Memory B cell (primary cell): ENCODE measurements around the gene MAST4.

Experiments used
- ATAC-seq: fragments of 150-1000 bp; cut with Tn5 transposase; 2 replicates; pipeline ENCODE4 v1.10.0; 2021; ENCODE audit warnings: low read depth, mild to moderate bottlenecking, moderate library complexity
- DNase-seq, 2 donors: peaks; one replicate each; pipeline ENCODE4 v3.0.0; 2022; ENCODE audit warnings: low spot score in 2 of 2
- H3K27ac Mint-ChIP-seq: one replicate; pipeline ENCODE4 v1.8.0; 2022; ENCODE audit warnings: mild to moderate bottlenecking, moderate library complexity, mixed read lengths
- H3K27me3 Mint-ChIP-seq: one replicate; pipeline ENCODE4 v1.8.0; 2022; ENCODE audit warnings: mixed read lengths
- H3K36me3 Mint-ChIP-seq: one replicate; pipeline ENCODE4 v1.8.0; 2022; ENCODE audit warnings: mild to moderate bottlenecking, mixed read lengths
- H3K4me1 Mint-ChIP-seq: one replicate; pipeline ENCODE4 v1.8.0; 2022; ENCODE audit warnings: mixed read lengths
- H3K4me3 Mint-ChIP-seq: one replicate; pipeline ENCODE4 v1.8.0; 2022; ENCODE audit warnings: mild to moderate bottlenecking, moderate library complexity, mixed read lengths
- H3K9me3 Mint-ChIP-seq: one replicate; pipeline ENCODE4 v1.8.0; 2022; ENCODE audit warnings: mixed read lengths

MAST4 gene

GRCh38 chr5:67190861-67191260 lies 594.7 kb downstream of the MAST4 start:
- H3K27me3 Mint-ChIP-seq: no peaks in the 10 kb centered on the region
- peak overlapping the region; percentile 93 for H3K4me3 Mint-ChIP-seq
- H3K4me1 Mint-ChIP-seq: peaks cover 69% of the 10 kb centered on the region
- peak overlapping the region; percentile 94 for H3K27ac Mint-ChIP-seq
- ATAC-seq: no peak
- no peak for DNase-seq
- peaks cover 73% of the 10 kb centered on the region for H3K36me3 Mint-ChIP-seq
- H3K9me3 Mint-ChIP-seq: no peaks in the 10 kb centered on the region

DNA sequence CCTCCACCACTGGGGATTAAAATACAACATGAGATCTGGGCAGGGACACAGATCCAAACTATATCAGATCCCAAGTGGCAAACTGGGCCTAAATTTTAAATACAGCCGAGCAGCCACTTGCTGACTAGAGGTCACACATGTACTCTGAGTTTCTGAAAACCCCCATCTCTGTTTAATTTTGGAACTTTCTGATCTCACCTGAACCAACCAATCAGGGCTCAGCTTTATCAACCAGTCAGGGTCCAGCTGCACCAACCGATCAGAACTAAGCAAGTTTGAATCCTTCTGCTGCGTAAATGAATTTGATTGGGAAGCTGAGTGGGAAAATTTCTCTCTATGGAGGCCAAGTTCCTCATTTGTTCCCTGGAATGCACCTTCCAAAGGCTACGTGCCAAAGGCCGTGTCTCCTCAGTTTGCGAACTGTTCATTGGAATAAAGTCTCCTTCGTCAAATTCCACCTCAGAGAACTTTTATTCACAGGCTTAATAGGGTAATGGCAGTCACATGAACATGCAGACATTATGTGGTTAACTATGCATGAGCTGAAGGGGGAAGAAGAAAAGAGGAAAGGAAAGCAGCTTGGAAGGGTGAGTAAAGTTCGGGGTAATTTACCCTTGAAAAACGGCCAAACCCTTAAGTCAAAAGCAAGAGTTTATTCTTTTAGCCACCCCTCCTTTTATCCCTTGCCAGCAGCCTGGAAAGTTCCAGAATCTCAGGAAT lies 596.7 kb downstream of the MAST4 start:
- ATAC-seq (peak; percentile 68), DNase-seq (no peak)
- Mint-ChIP-seq H3K4me1 (peaks cover 68% of the 10 kb centered on the region), H3K27ac (peak overlapping the region; percentile 94), H3K4me3 (peak overlapping the region; percentile 93), H3K36me3 (peaks cover 64% of the 10 kb centered on the region), H3K27me3 (no peaks in the 10 kb centered on the region), H3K9me3 (no peaks in the 10 kb centered on the region)

DNA sequence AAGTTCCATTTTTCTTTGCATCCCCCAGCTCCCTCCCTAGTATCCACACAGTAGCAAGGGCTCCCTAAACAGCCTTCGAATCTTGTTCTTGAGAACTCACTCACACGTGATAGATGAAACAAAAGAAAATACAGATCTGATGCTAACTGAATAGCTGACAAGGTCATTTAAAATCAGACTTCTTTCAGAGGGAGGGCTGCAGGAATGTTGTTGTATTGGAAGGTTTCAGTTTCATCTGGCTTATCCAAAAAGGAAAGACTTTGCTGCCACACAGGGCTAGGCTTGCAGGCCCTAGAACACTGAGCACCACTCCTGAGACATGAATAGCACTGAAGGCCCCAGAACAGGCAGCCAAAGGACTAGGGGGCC lies 597.2 kb downstream of the MAST4 start:
- Mint-ChIP-seq H3K36me3 (peaks cover 60% of the 10 kb centered on the region), H3K4me3 (peak overlapping the region; percentile 93), H3K4me1 (peaks cover 66% of the 10 kb centered on the region), H3K9me3 (no peaks in the 10 kb centered on the region), H3K27ac (peak overlapping the region; percentile 94), H3K27me3 (no peaks in the 10 kb centered on the region)
- ATAC-seq (no peak), DNase-seq (no peak)

GRCh38 chr5:67194166-67194565 lies 598.0 kb downstream of the MAST4 start:
- peak overlapping the region; percentile 93 for H3K4me3 Mint-ChIP-seq
- no peak for DNase-seq
- peaks cover 52% of the 10 kb centered on the region for H3K36me3 Mint-ChIP-seq
- no peaks in the 10 kb centered on the region for H3K9me3 Mint-ChIP-seq
- peaks cover 64% of the 10 kb centered on the region for H3K4me1 Mint-ChIP-seq
- peak overlapping the region; percentile 94 for H3K27ac Mint-ChIP-seq
- H3K27me3 Mint-ChIP-seq: no peaks in the 10 kb centered on the region
- peak; percentile 51 for ATAC-seq

DNA sequence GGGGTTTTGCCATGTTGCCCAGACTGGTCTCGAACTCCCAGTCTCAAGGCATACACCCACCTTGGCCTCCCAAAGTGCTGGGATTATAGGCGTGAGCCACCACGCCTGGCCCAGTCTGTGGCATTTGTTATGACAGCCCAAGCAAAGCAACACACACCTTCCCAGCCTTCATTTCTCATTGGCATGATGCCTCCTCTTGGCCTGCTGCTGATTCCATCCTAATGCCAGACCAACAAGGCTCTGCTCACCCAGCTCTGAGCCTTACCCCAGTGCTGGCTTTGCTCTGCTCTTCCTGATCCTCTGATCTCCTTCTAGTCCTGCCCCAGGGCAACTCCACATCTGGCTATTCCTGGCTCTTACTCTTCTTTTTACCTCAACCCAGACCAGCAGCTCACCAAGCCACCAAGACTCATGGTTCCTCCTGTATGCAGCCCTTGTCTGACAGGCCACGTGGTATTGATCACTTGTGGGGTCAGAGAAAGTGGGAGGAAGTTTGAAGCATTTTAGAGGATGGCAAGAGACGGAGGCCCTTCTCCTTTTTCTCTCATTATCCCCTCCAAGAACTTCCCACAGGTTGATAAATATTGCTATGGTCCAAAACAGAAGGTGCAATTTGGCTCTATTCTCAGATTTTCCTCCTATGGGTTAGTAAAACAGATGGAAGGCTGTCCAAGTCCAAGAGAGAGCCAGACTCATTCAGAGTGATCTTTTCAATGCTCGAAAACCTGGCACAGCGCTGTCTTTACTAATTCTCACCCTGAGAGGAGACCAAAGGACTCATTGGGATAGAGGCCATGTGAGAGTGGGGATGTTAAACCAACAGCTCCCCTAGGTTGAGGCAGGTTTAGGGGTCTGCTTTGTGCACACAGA lies 599.4 kb downstream of the MAST4 start:
- H3K4me3 Mint-ChIP-seq: peak overlapping the region; percentile 93
- ATAC-seq (peak; percentile 23), DNase-seq (no peak)
- no peaks in the 10 kb centered on the region for H3K9me3 Mint-ChIP-seq
- no peaks in the 10 kb centered on the region for H3K27me3 Mint-ChIP-seq
- peak overlapping the region; percentile 94 for H3K27ac Mint-ChIP-seq
- H3K36me3 Mint-ChIP-seq: peaks cover 39% of the 10 kb centered on the region
- H3K4me1 Mint-ChIP-seq: peaks cover 55% of the 10 kb centered on the region

- ATAC-seq (peak; percentile 43), DNase-seq (no peak)
- H3K4me3 Mint-ChIP-seq: peak within 1 kb of the TSS; percentile 93
- H3K36me3 Mint-ChIP-seq: peaks cover 30% of the 10 kb centered on the region
- no peaks in the 10 kb centered on the region for H3K27me3 Mint-ChIP-seq
- peaks cover 2% of the 10 kb centered on the region for H3K9me3 Mint-ChIP-seq
- H3K27ac Mint-ChIP-seq: peak within 1 kb of the TSS; percentile 94
- H3K4me1 Mint-ChIP-seq: peaks cover 54% of the 10 kb centered on the region
These were observed 600.4 kb downstream of the MAST4 start, which contains the start of gene CD180 for GRCh38 chr5:67196537-67197059. Gene CD180, minus strand, starts transcription at chr5:67196799. Its CDS starts 158 bp downstream, at chr5:67196641.

DNA sequence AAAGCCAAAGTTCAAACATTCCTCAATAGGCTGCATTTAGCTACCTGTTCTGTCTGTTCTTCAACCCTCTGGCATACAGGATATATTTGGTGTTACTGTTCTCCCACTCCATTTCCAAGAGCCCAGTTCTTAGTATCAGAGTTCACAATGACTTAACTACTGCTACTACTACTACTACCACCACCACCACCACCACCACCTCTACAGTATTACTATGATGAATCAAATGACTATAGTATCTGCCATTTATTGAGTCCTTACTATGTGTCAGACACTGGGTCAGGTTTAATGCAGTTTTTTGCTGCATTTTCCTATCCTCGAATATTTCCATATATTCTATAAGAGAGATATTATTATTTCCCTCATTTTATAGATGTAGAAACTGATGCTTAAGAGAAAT lies 601.3 kb downstream of the MAST4 start:
- Mint-ChIP-seq H3K4me1 (peaks cover 47% of the 10 kb centered on the region), H3K4me3 (peak overlapping the region; percentile 93), H3K27ac (peak overlapping the region; percentile 94), H3K9me3 (peaks cover 2% of the 10 kb centered on the region), H3K36me3 (peaks cover 21% of the 10 kb centered on the region), H3K27me3 (no peaks in the 10 kb centered on the region)
- ATAC-seq: no peak
- DNase-seq: no peak

- peaks cover 45% of the 10 kb centered on the region for H3K4me1 Mint-ChIP-seq
- peak overlapping the region; percentile 63 for H3K4me3 Mint-ChIP-seq
- H3K27ac Mint-ChIP-seq: peak overlapping the region; percentile 94
These were observed 602.7 kb downstream of the MAST4 start for GRCh38 chr5:67198917-67199316.

GRCh38 chr5:67199859-67200258 lies 603.7 kb downstream of the MAST4 start:
- ATAC-seq (no peak), DNase-seq (no peak)
- Mint-ChIP-seq H3K9me3 (peaks cover 2% of the 10 kb centered on the region), H3K36me3 (peaks cover 6% of the 10 kb centered on the region), H3K4me1 (peaks cover 47% of the 10 kb centered on the region), H3K4me3 (peak overlapping the region; percentile 39), H3K27ac (peak overlapping the region; percentile 94), H3K27me3 (no peaks in the 10 kb centered on the region)

More at GRCh38 chr5:67198917-67199316, 602.7 kb downstream of the MAST4 start:
- Mint-ChIP-seq H3K9me3 (peaks cover 2% of the 10 kb centered on the region), H3K27me3 (no peaks in the 10 kb centered on the region), H3K36me3 (peaks cover 13% of the 10 kb centered on the region)
- DNase-seq: no peak
- no peak for ATAC-seq

DNA sequence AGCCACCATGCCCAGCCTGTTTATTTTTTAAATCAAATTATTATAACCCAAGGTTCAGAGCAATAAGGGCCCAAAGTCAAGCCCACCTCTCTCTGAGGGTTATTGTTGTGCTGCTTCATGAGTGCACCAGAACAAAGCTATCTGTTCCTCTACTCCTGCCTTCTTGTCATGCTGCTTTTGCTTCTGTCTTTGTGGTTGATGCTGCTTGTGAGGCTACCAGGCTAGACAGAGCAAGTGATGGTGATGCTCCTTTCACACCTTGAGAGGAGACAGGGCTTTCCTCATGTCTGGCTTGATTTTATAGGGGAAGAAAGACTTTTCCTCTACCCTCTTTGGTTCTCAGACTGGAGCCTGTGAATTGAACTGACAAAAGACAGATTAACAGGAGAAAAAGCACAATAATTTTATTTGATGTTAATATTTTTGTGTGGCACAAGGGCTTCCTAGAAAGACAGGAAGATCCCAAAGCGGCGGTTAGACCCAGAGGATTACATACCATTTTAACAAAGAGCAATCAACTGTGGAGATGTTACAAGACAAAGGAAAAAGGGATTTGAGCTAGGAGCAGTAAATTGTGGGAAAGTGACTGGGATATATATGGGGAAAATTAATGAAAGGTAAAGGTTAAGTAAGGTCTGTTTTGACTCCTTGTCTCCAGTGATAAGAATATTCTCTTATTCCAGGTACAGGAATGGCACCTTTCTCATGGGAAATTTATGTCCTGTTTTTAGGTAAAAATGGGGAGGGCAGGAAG lies 604.8 kb downstream of the MAST4 start:
- Mint-ChIP-seq H3K9me3 (peaks cover 2% of the 10 kb centered on the region), H3K27me3 (no peaks in the 10 kb centered on the region), H3K4me1 (peaks cover 53% of the 10 kb centered on the region), H3K27ac (peak overlapping the region; percentile 67), H3K36me3 (no peaks in the 10 kb centered on the region), H3K4me3 (peak overlapping the region; percentile 61)
- no peak for DNase-seq
- ATAC-seq: peak; percentile 29

DNA sequence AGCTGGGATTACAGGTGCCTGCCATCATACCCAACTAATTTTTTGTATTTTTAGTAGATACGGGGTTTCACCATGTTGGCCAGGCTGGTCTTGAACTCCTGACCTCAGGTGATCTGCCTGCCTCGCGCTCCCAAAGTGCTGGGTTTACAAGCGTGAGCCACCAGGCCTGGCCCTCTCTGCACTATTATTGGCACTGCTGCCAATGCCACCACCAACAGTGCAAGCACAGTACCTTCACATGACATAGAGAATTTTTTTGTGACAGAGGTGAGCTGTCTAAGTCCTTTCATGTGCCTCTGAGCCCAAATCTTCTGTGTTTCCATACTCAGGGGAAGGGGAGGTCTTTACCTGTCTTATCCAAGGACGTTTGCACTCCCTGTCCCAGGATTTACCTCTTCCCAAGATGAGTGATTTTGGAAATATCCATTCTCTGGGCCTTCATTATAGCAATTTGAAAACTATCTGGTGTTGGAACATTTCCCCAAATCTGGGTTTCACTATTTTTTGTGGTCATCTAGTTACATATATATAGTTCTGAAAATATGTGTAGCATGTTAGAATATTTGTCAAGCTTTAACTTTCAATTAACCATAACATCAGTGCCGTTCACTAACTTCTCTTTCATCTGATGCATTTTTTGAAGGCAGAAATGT lies 605.8 kb downstream of the MAST4 start:
- no peak for ATAC-seq
- H3K27me3 Mint-ChIP-seq: no peaks in the 10 kb centered on the region
- peaks cover 2% of the 10 kb centered on the region for H3K9me3 Mint-ChIP-seq
- H3K27ac Mint-ChIP-seq: no peak overlapping the region
- no peak for DNase-seq
- peaks cover 57% of the 10 kb centered on the region for H3K4me1 Mint-ChIP-seq
- no peaks in the 10 kb centered on the region for H3K36me3 Mint-ChIP-seq
- H3K4me3 Mint-ChIP-seq: no peak overlapping the region

DNA sequence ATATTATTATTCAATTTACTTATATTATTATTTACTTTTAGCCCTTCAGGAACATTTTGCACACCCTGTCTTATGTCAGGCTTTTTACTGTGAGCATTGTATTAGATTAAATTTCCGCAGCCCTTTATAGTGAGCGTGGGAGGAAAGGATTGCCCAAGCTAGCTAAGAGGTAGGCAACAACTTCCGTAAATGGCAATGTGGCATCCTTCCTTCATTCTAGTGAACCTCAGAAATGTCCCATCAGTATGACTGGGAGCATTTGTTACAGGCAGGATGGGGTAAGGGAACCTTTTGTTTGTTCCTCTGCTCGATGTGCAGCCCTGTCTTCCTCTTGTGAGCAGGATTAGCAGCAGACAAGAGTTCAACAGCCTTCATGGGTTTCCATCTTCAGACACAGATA lies 606.6 kb downstream of the MAST4 start:
- peak overlapping the region; percentile 87 for H3K27ac Mint-ChIP-seq
- DNase-seq (no peak), ATAC-seq (no peak)
- no peaks in the 10 kb centered on the region for H3K36me3 Mint-ChIP-seq
- peaks cover 2% of the 10 kb centered on the region for H3K9me3 Mint-ChIP-seq
- peaks cover 58% of the 10 kb centered on the region for H3K4me1 Mint-ChIP-seq
- H3K27me3 Mint-ChIP-seq: no peaks in the 10 kb centered on the region
- no peak overlapping the region for H3K4me3 Mint-ChIP-seq

DNA sequence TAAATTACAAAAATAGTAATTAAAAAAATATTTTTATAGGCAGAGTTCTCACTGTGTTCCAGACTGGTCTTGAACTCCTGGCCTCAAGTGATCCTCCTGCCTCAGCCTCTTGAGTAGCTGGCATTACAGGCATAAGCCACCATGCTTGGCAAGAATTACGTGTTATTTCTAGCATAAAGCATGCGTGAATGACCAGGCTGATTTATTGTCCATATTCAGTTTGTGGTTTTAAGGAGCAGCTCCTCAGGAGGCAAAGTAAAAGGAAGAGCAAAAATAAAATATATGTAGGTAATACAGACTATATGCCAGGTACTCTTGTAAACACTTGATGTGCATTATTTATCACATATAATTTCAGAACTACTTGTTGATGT lies 607.5 kb downstream of the MAST4 start:
- Mint-ChIP-seq H3K9me3 (peaks cover 2% of the 10 kb centered on the region), H3K27me3 (no peaks in the 10 kb centered on the region), H3K4me3 (no peak overlapping the region), H3K27ac (peak overlapping the region; percentile 87), H3K36me3 (no peaks in the 10 kb centered on the region), H3K4me1 (peaks cover 59% of the 10 kb centered on the region)
- DNase-seq (no peak), ATAC-seq (no peak)
